Sigmoid colon (tissue), 7 donors: Measurements from ENCODE around the gene RPS6KA2. TPM values are rescaled to one million over a fixed set of nuclear protein-coding genes. Genes with fewer than 3 reads are reported as not detected.

Experiments
- DNase-seq: peaks from one replicate; pipeline ENCODE4 v3.0.0-alpha.2; 2019
- H3K27ac ChIP-seq, 4 donors: fragments of 200-600 bp; sonication (generic); one replicate each; pipeline ENCODE4 v1.5.1; 2016 to 2019; ENCODE audit warnings: mild to moderate bottlenecking in 1 of 4
- H3K27me3 ChIP-seq, 3 donors: fragments of 200-600 bp; sonication (generic); one replicate each; pipeline ENCODE4 v1.5.1; 2019; ENCODE audit warnings: mild to moderate bottlenecking in 1 of 3
- H3K36me3 ChIP-seq, 4 donors: fragments of 200-600 bp; sonication (generic); one replicate each; pipeline ENCODE4 v1.5.1; 2016 to 2019
- H3K4me1 ChIP-seq, 4 donors: fragments of 200-600 bp; sonication (generic); one replicate each; pipeline ENCODE4 v1.5.1; 2017 to 2019
- H3K4me3 ChIP-seq, 4 donors: fragments of 200-600 bp; sonication (generic); one replicate each; pipeline ENCODE4 v1.5.1; 2017 to 2019; ENCODE audit warnings: mild to moderate bottlenecking in 2 of 4, moderate library complexity in 1 of 4
- H3K9me3 ChIP-seq, 4 donors: fragments of 200-600 bp in 3 of 4; sonication (generic) in 3 of 4; one replicate each; pipeline versions ENCODE4 v1.5.1 to v1.6.1; 2013 to 2019
- EP300 ChIP-seq, 4 donors: sonication (generic); formaldehyde crosslinking; IDR thresholded peaks; one replicate each; pipeline ENCODE4 v1.6.1; 2017; ENCODE audit warnings: antibody characterized with exemption in 4 of 4
- POLR2A ChIP-seq, 2 donors: fragments of 450-650 bp; IDR thresholded peaks; one replicate each; pipeline ENCODE4 v1.6.1; 2016; ENCODE audit warnings: antibody characterized with exemption in 2 of 2, mild to moderate bottlenecking in 2 of 2, moderate library complexity in 2 of 2
- POLR2AphosphoS5 ChIP-seq, 4 donors: sonication (generic); formaldehyde crosslinking; IDR thresholded peaks; one replicate each; pipeline ENCODE4 v1.6.1; 2017; ENCODE audit warnings: antibody characterized with exemption in 4 of 4
- WGBS, 2 donors: extraction: QIAGEN DNeasy Blood & Tissue Kit; methylation state at CpG; one replicate each; pipeline ENCODE4 v1.1.7; 2013; 5-methylcytosine and 5-hydroxymethylcytosine counted together
- intact Hi-C: fragments of 100-400 bp; cut with DNase I; formaldehyde crosslinking; loops from one replicate; pipeline ENCODE4 v1.15.1; 2023
- polyA plus RNA-seq, 3 donors: library from polyadenylated mRNA; stranded (reverse); fragments of 200-250 nt; gene quantifications; one replicate each; pipeline ENCODE4 v1.2.3, GENCODE V29; 2013
- total RNA-seq, 4 donors: library from RNA; depleted of rRNA; stranded (reverse); fragments of >200 nt; gene quantifications; one replicate each; pipeline ENCODE4 v1.1.0, GENCODE V29; 2016
- TF ChIP-seq, protein P1 (sequence below), 4 experiments: fragments of 450-650 bp in 3 of 4; fragments of 200-600 bp in 1 of 4; IDR thresholded peaks; one replicate each; pipeline ENCODE4 v1.5.1; 2016 to 2019; ENCODE audit warnings: antibody characterized with exemption in 4 of 4, mild to moderate bottlenecking in 3 of 4, moderate library complexity in 2 of 4
- donor health status: healthy with polysubstance abuse.
- donor health status: Bipolar disorder and iron deficiency.
- donor health status: healthy.

The RPS6KA2 gene
- total and polyA plus RNA-seq, 7 donors = 6.5 to 44.7 (median 27.8) TPM

DNA sequence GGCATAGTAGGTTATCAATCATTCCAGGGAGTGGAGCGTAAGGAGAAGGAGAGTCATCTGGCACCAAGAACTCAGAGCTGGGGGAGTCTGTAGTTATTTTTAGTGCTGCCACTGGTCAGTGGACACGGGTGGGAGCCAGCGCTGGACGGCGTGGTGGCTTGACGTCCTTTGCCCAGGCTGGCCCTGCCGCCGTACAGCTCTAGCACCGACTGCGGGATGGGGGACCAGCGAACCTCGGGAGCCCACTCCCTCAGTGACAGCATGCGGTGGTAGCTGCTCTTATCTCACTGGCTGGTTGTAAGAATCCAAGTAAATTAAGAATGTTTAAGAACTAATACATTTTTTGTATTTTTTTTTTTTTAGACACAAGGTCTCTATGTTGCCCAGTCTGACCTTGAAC is 32.5 kb upstream of the RPS6KA2 start:
- Histone ChIP-seq H3K4me3 (no peak overlapping the region), H3K36me3 (no peaks in the 10 kb centered on the region), H3K4me1 (peaks cover 0 to 10% (median 5%) of the 10 kb centered on the region in 4 donors), H3K9me3 (no peaks in the 10 kb centered on the region), H3K27ac (no peak overlapping the region), H3K27me3 (no peaks in the 10 kb centered on the region)
- no peak for TF ChIP-seq EP300 (IDR thresholded peaks at IDR 0.05)
- TF ChIP-seq, protein P1, sequence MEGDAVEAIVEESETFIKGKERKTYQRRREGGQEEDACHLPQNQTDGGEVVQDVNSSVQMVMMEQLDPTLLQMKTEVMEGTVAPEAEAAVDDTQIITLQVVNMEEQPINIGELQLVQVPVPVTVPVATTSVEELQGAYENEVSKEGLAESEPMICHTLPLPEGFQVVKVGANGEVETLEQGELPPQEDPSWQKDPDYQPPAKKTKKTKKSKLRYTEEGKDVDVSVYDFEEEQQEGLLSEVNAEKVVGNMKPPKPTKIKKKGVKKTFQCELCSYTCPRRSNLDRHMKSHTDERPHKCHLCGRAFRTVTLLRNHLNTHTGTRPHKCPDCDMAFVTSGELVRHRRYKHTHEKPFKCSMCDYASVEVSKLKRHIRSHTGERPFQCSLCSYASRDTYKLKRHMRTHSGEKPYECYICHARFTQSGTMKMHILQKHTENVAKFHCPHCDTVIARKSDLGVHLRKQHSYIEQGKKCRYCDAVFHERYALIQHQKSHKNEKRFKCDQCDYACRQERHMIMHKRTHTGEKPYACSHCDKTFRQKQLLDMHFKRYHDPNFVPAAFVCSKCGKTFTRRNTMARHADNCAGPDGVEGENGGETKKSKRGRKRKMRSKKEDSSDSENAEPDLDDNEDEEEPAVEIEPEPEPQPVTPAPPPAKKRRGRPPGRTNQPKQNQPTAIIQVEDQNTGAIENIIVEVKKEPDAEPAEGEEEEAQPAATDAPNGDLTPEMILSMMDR (IDR thresholded peaks at IDR 0.05) = no peak
- TF ChIP-seq POLR2AphosphoS5 (IDR thresholded peaks at IDR 0.05) = no peak
- no peak for TF ChIP-seq POLR2A (IDR thresholded peaks at IDR 0.05)
- WGBS, 2 donors = 93 to 94% methylated on average over 13 of the region's 13 CpGs
- intact Hi-C loops = no loop called here
- no peak for DNase-seq

DNA sequence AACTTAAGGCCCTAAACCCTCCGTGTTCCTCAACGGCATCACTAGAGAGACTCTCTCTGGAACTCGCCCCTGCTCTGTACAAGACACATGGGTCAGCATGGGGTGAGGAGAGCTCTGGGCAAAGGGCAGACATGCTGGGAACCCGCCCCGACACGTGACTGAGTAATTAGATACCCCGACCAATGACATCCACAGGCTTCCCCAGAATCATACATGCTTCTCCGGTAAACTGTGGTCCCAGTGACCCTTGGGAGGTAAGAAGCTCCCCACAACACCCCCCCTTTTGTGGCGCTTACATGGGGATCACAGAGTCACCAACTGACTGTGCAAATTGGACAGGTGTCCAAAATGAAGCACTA is 31.7 kb upstream of the RPS6KA2 start:
- TF ChIP-seq EP300 (IDR thresholded peaks at IDR 0.05) = no peak
- TF ChIP-seq POLR2AphosphoS5 (IDR thresholded peaks at IDR 0.05) = no peak
- no peak for TF ChIP-seq POLR2A (IDR thresholded peaks at IDR 0.05)
- TF ChIP-seq, protein P1 (IDR thresholded peaks at IDR 0.05) = no peak
- H3K27ac ChIP-seq = no peak overlapping the region
- peaks cover 0 to 2% (median under 1%) of the 10 kb centered on the region in 4 donors for H3K4me1 ChIP-seq
- H3K36me3 ChIP-seq = no peaks in the 10 kb centered on the region
- 70 to 87% methylated on average over 9 of the region's 9 CpGs for WGBS, 2 donors
- intact Hi-C loops = no loop called here
- H3K9me3 ChIP-seq = no peaks in the 10 kb centered on the region
- no peak overlapping the region for H3K4me3 ChIP-seq
- no peak for DNase-seq
- no peaks in the 10 kb centered on the region for H3K27me3 ChIP-seq

DNA sequence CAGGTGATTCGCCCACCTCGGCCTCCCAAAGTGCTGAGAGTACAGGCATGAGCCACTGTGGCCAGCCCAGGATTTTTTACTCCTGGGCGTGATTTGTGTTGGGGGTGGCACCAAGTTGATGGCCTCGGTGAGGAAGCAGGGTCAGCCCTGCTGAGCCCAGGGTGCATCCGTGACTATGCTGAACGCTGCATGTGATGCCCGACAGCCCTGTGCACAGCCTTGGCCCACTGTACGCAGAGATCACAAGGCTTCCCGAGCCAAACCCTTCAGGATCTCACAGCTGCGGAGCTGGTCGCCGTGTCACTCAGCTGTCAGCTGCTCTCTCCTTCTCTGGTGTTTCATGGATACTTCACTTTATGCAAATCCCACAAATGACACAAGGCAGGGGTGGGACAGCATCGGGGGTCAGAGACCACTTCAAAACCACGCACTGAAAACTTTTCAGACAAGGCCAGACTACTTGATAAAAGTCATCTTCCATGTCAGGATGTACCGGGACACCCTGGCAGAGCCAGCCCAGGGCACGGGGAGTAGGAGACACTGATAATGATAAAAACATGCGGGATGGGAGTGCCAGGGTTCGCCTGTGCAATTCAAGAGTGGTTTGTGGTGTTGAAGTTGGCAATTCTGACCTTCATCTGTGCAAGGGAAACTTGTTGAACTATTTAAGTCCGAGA is 31.2 kb upstream of the RPS6KA2 start:
- H3K4me1 ChIP-seq = no peaks in the 10 kb centered on the region
- no peaks in the 10 kb centered on the region for H3K27me3 ChIP-seq
- intact Hi-C loops = no loop called here
- H3K36me3 ChIP-seq = no peaks in the 10 kb centered on the region
- no peaks in the 10 kb centered on the region for H3K9me3 ChIP-seq
- TF ChIP-seq POLR2A (IDR thresholded peaks at IDR 0.05) = no peak
- no peak for TF ChIP-seq EP300 (IDR thresholded peaks at IDR 0.05)
- TF ChIP-seq, protein P1 (IDR thresholded peaks at IDR 0.05) = no peak
- no peak for TF ChIP-seq POLR2AphosphoS5 (IDR thresholded peaks at IDR 0.05)
- 90 to 93% methylated on average over 19 of the region's 19 CpGs for WGBS, 2 donors
- DNase-seq = no peak
- no peak overlapping the region for H3K4me3 ChIP-seq
- H3K27ac ChIP-seq = no peak overlapping the region

DNA sequence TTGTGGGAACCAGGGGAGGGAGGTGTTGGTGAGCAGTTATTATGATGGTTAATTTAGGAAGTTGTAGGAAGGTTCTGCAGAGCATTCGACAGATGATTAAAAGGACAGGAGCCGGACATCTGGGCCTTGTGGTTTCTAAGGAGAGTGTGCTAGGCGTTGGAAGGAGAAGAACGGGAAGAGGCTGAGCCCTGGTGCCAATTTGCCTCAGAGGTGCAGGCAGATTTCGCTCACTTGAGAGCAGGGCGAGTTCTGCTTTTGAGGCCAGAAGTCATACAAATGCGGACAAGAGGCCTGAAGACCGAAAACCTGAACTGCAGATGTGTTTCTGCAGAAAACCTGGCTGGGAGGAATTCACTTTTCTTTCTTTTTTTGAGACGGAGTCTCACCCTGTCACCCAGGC is 30.5 kb upstream of the RPS6KA2 start:
- H3K4me1 ChIP-seq = no peaks in the 10 kb centered on the region
- no peak overlapping the region for H3K4me3 ChIP-seq
- no peak for DNase-seq
- WGBS, 2 donors = 58 to 83% methylated on average over 9 of the region's 9 CpGs
- intact Hi-C loops = no loop called here
- H3K27me3 ChIP-seq = no peaks in the 10 kb centered on the region
- no peaks in the 10 kb centered on the region for H3K9me3 ChIP-seq
- H3K36me3 ChIP-seq = no peaks in the 10 kb centered on the region
- TF ChIP-seq POLR2A (IDR thresholded peaks at IDR 0.05) (no peak), POLR2AphosphoS5 (IDR thresholded peaks at IDR 0.05) (no peak), EP300 (IDR thresholded peaks at IDR 0.05) (no peak)
- TF ChIP-seq, protein P1 (IDR thresholded peaks at IDR 0.05) = no peak
- no peak overlapping the region for H3K27ac ChIP-seq
